Astrocyte of the spinal cord (primary cell): Measurements from ENCODE around the gene CTTN.

ENCODE experiments used
- DNase-seq: peaks from one replicate; pipeline ENCODE4 v3.0.0; 2011; ENCODE audit warnings: low read depth, low spot score
- H3K4me3 ChIP-seq: 2 replicates; pipeline ENCODE4 v1.5.1; 2011; ENCODE audit warnings: low read depth, mild to moderate bottlenecking, low read length, moderate library complexity
- in situ Hi-C: cut with HindIII; loops from 2 replicates; pipeline ENCODE4 v1.10.0; 2017; ENCODE audit warnings: low sequenced_read_pairs
- TF ChIP-seq, protein P1 (sequence below): IDR thresholded peaks from 2 replicates; pipeline ENCODE4 v1.5.1; 2012; ENCODE audit warnings: low read depth, mild to moderate bottlenecking, low read length, inconsistent platforms

CTTN gene

DNA sequence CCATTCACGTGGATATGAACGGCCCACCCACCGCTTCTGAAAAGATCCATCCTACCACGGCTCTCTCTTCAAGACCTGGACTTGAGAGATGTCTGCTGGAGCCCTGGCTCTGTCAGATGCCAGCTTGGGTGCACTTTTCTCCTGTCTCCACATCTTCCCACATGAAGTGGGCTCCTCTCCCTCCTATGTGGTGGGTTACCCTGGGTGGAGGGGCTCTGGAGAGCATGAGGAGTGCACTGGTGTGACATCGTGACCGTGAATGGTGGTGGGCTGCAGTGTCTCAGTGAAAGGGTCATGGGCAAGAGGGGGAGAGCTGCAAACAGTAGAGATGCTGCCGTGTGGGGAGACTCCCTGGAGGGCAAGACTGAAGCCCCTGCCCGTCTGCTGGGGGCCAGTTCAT lies 76.4 kb downstream of the CTTN start:
- no peak overlapping the region for H3K4me3 ChIP-seq
- TF ChIP-seq, protein P1, sequence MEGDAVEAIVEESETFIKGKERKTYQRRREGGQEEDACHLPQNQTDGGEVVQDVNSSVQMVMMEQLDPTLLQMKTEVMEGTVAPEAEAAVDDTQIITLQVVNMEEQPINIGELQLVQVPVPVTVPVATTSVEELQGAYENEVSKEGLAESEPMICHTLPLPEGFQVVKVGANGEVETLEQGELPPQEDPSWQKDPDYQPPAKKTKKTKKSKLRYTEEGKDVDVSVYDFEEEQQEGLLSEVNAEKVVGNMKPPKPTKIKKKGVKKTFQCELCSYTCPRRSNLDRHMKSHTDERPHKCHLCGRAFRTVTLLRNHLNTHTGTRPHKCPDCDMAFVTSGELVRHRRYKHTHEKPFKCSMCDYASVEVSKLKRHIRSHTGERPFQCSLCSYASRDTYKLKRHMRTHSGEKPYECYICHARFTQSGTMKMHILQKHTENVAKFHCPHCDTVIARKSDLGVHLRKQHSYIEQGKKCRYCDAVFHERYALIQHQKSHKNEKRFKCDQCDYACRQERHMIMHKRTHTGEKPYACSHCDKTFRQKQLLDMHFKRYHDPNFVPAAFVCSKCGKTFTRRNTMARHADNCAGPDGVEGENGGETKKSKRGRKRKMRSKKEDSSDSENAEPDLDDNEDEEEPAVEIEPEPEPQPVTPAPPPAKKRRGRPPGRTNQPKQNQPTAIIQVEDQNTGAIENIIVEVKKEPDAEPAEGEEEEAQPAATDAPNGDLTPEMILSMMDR = no peak
- DNase-seq = no peak
- in situ Hi-C loops = no loop called here

DNA sequence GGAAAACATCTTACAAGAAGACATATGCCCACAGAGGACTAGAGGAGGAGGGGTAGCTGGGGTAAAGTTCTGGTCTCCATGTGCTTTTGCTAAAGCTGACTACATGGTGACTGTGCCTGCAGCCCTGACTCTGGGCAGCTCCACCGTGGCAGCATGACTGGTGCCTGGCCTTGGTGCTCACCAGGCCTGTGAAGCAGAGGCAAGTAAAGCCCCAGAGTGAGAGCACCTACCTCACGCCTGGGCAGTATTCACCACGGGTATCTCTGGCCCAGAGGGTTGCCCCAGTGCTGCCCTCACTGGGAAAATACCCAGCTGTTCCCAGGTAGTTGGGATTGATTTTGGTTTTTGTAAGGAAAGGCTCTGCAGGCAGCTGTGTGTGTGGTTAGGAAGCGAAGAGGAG lies 78.3 kb downstream of the CTTN start:
- in situ Hi-C loops = no loop called here
- H3K4me3 ChIP-seq = no peak overlapping the region
- DNase-seq = no peak
- TF ChIP-seq, protein P1 = no peak

DNA sequence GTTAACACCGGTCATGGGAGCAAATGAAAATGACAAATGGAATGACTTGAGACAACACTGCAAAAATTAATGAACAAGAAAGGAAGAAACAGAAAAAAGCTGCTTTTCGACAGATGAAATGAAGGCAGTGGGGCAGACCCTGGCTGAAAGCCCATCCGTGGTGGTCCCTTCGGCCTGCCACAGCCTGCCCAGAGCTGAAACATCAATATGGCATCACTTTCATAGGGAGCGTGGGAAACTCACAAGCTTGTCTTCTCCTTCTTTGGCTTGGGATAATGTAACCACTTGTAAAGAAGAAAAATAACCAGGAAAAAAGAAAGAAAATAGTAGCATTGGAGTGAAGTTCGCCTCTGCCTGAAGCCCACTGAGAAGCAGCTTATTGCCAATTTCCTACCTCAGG lies 78.8 kb downstream of the CTTN start:
- in situ Hi-C loops = no loop called here
- DNase-seq = no peak
- TF ChIP-seq, protein P1 = no peak

DNA sequence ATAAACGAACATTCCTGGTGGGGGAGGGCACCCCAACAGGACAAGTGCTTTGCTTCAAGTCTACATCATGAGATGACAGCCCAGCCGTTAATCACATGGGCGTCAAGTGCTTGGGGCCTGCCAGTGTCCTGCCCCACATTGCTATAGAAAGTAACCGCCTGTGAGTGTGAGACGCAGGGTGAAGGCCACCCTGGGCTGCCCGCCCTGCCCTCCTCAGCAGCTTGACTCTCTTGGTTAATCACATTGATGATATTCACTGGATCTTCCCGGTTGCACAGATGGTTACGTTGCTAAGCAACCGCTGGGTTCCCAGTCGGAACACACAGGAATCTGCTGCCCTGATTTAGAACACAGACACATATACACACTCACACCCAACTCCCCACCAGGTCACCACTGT lies 79.3 kb downstream of the CTTN start:
- in situ Hi-C loops = no loop called here
- no peak overlapping the region for H3K4me3 ChIP-seq

More for the DNA sequence above, 78.8 kb downstream of the CTTN start:
- no peak overlapping the region for H3K4me3 ChIP-seq

DNA sequence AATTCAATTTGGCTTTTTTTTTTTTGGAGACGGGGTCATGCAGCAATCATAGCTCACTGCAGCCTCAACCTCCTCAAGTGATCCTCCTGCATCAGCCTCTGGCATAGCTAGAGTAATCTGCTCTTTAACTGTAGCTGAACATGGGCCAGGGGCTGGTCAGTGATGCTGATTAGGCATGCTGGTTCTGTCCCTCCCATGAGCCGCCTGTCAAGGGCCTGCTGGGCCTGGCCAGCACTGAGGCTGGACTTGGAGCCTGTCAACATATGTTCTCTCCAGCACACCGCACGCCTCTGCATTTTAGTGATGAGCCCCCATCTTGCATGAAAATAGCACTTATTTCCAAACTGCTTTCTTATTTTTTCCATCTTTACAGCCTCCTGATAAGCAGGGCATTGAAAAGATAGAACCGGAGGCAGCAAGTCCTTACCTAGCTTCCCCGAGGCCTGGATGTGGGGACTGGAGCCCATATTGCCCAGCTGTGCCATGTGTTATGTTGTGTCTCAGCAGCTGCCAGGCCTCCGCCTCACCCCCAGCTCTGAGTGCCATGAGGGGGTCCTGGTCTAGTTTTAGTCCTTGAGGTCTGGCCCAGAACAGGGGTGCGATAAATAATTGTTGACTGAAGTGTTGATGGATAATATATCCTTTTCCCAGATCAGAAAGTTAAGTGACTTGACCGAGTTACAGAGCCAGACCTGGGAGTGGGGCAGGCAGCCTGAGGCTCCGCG lies 80.0 kb downstream of the CTTN start:
- in situ Hi-C loops = no loop called here
- TF ChIP-seq, protein P1 = no peak
- H3K4me3 ChIP-seq = no peak overlapping the region
- DNase-seq = no peak

More for the DNA sequence above, 79.3 kb downstream of the CTTN start:
- TF ChIP-seq, protein P1 = no peak
- no peak for DNase-seq

DNA sequence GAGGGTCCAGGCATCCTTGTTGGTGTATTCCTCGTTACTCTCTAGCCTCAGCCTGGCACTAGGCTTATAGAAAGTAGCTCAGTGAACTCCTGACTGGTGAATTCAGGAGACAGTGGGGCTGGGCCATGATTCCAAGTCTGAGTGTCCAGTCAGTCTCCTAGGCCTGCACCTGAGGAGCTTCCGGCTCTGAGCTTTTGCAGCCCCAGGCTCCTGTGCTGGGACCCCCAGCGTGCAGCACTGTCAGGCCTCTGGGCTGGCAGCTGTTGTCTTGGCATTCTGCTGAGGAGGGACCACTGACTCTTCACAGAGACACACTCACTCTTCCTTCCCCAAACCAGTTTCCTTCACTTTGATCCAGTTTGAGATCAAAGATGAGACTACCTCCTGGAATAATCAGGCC lies 82.4 kb downstream of the CTTN start:
- TF ChIP-seq, protein P1 = no peak
- in situ Hi-C loops = no loop called here

More for the DNA sequence above, 82.4 kb downstream of the CTTN start:
- no peak overlapping the region for H3K4me3 ChIP-seq
- no peak for DNase-seq
